ENCODE results near the gene CCNYL1.

The CCNYL1 gene

DNA sequence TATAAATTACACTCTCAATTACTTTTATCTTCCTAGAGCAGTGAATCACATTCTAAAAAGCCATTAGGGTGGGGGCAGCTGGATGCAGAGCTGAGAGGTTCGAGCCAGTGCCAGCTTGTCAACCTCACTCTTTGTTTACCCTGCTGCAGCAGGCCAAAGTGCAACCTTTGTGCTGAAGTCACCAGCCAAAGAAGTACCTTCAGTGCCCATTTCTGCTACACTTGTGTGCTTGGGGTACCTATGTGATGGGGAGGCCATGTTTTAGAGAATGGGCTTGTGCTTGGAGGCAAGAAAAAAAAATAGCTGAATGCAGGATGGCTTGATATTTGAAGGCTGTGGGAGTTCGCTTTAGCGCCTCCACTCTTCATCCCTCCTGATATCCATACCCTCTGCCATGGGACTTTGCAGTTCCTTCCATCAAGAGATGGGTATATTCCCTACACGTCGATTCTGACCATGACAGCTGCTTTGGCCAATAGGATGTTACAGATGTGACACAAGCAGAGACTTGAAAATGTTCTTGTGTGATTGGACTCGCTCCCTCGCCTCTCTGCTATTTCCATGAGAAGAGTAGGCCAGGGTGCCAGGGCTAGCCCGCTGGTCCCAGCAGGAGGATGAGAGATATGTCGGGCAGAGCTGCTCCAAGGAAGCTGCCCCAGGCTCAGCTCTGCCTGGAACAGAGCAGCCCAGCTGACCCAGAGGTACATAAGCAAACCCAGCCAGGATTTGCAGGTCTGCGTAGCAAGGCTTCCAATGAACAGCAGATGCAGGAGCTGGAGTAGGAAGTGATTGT lies 71.0 kb downstream of the CCNYL1 start:
- H3K27ac ChIP-seq, result no peak overlapping the region

DNA sequence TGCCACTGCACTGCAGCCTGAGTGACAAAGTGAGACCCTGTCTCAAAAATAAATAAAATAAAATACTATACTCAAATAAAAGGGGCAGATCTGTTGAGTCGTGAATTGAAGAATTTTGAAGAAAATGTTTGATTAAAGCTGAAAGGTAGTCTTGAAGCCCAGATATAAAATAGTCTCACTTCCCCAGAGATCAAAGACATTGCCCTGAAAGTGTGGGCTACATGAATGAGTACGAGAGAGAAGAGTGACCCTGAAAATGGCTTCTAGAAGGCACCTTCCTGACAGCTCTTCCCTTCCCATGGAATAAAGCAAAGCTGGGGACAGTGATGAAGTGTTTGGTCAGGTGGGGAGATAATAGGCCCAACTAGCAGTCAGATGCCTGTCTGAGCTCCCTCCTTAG lies 72.1 kb downstream of the CCNYL1 start:
- H3K27ac ChIP-seq, result no peak overlapping the region
- no peak overlapping the region for H3K4me3 ChIP-seq

More for the DNA sequence above, 71.0 kb downstream of the CCNYL1 start:
- no peak overlapping the region for H3K4me3 ChIP-seq

DNA sequence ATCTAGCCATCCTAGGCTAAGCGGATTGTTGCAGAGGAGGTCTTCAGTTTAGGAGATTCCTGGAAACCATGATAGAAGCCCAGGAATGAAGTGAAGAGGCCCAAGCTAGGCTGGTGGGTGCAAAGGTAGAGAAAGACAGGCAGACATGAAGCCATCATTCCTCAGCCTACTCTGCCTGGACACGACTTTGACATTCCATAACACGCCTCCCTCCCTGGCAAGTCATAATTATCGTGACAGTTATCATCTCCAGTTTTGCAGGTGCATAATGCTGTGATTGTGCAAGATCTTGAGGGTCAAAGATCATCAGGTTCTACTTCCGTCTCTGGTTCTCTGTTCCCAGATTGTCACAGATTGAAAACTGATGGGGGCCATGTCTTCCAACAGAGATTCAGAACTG lies 73.5 kb downstream of the CCNYL1 start:
- no peak overlapping the region for H3K27ac ChIP-seq
- no peak overlapping the region for H3K4me3 ChIP-seq

DNA sequence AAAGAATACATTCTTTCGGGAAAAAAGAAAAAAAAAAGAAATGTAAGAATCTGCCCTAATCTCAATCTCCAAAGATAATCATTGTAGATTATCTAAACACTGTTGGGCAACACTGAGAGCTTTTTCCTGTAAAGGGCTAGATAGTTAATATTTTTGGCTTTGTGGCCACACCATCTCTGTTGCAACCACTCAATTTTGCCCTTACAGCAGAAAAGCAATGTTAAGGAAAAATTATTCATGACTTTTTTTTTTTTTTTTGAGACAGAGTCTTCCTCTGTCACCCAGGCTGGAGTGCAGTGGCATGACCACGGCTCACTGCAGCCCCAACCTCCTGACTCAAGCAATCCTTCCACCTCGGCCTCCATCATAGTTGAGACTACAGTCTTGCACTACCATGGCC lies 75.6 kb downstream of the CCNYL1 start:
- Histone ChIP-seq H3K27ac (no peak overlapping the region), H3K4me3 (no peak overlapping the region)

DNA sequence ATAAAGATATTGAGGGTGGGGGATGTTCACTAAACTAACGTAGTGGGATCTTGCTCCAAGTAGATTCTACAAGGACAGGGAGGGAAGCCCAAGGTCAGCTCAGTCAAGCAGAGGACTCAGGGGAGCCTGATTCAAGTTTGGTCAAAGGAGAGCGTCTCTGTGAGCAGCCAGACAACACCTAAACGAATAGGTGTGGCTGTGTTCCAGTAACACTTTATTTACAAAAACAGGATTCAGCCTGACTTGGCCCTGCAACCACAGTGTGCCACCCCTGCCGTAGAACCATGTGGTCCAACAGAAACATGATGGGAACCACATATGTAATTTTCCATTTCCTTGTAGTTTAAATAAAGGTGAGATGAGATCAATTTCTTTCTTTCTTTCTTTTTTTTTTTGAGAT lies 76.4 kb downstream of the CCNYL1 start:
- no peak overlapping the region for H3K4me3 ChIP-seq

DNA sequence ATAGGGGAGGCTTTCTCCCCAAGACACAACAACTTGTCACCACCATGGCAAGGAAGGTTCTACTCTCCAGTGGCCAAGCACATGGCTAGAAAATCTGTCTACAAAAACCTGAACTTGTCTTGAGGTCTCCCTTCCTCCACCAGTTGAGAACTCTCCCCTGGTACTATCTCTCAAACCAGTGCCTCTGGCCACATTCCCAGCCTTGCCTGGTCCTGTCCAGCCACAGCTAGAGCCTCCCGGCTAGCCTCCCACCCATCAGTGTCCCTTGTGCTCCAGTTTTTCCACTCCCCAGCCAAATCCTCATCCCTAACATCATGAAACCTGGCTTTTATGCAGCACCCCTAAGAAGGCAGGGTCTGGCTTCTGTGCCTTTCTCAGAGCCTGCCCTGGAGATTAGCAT lies 79.5 kb downstream of the CCNYL1 start:
- H3K27ac ChIP-seq, result peak overlapping the region in 4 of 21 experiments; percentile 8 to 83 (median 57)

More for the DNA sequence above, 76.4 kb downstream of the CCNYL1 start:
- no peak overlapping the region for H3K27ac ChIP-seq

DNA sequence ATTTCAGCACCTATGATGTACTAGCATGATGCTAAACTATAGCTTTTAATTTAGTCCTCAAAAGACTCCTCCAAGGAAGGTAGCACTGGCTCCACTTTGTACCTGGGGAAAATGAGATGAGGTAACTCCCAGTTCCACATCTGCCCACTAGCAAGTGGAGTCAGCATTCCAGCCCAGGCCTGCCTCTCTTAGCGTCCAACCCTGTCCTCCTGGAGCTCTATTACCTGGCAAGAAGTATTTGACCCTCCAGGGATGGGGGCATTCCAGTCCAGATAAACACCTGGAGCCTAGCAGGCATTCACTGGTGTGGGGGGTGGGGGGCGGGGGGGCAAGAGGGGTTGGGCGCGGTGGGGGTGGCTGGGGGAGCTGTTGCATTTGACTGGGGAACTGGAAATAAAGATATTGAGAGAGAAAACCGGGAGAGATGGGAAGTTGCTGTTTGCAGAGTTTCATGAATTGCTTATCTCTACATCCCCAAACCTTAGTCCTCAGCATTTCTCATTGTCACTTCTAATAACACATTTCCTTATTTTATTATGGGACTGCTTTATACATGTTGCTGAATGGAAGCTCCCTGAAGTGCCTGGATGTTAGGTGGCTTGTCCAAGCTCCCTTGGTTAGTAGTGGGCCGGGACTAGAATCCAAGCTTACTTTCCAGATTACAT lies 80.3 kb downstream of the CCNYL1 start:
- peak overlapping the region in 3 of 21 experiments; percentile 37 to 83 (median 77) for H3K27ac ChIP-seq
- no peak overlapping the region for H3K4me3 ChIP-seq

More for the DNA sequence above, 79.5 kb downstream of the CCNYL1 start:
- no peak overlapping the region for H3K4me3 ChIP-seq

DNA sequence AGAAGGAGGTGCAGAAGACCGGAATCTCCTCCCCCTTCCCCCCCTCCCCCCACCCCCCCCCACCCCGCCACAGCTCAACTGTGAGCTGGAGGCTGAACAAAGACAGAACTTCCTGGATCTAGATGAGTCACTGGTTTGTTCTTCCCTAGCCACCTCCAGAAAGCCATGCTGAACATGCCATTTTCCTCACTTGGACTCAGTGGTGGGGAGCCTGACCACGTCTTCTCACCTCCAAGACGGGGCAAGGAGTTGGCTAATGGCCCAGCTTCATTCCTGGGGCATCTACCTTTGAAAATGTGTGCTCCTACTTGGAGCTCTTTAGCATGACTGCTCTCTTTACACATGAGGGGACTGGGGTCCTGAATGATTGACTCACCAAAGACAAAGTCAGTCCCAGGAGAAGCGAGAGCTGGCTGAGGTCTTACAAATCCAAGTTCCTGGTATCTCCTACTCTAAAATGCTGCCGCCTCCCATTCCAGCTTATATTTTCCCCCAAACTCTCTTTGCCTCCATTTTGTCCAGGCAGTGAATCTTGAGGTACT lies 80.9 kb downstream of the CCNYL1 start:
- Histone ChIP-seq H3K4me3 (no peak overlapping the region), H3K27ac (peak overlapping the region in 10 of 21 experiments; percentile 22 to 83 (median 64))

DNA sequence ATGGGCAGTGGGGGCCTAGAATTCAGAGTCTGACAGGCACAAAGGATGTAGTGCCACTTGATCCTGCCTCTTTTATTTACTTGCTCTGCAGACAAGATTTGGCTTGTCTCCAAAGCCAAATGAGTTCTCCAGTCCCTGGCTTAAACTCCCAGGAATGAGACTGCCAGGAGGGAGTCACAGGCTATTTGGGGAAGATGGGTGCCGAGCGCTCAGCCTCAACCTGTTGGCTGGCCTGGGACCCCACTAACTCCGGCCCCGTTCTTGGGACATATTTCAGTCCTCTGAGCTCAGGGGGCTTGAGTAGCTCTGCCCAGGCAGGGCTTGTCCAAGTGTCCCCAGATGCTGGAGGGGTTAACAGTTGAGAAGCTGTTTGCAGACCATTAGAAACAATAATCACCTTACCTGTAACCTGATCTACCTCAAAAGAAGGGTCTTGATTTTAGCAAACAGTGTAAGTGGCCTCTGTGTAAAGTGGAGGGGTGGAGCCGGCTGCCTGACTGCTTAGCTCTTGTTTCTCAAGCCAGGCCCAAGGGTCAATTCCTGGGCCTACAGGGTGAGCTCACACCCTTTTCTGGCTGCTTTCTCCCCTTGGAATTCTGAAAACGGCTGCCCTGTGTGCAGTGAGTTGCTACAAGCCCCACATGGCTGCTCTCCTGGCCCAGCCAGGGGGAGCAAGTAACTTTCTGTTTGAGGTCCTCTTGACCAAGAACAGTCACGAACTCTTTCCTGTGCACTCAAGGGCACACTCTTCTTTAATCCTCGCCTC lies 85.3 kb downstream of the CCNYL1 start:
- no peak overlapping the region for H3K27ac ChIP-seq

DNA sequence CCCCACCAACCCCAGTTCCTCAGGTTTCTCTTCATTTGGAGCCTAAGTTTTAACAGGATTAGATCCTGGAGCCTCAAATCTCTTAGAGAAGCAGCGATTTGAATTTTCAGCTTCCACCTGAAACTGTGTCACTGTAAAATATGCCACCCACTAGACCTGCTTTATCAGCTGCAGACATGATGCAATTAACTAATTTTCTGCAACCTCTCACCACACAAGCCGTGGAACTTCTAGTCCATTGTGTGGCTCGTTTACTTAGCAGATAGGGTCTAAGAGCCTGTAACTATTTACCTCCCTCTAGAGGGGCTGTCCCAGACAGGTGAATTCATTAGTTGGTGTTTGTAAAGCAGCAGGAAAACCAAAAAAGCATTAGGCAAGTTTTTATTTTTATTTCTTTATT lies 89.8 kb downstream of the CCNYL1 start:
- Histone ChIP-seq H3K27ac (no peak overlapping the region), H3K4me3 (no peak overlapping the region)

More for the DNA sequence above, 85.3 kb downstream of the CCNYL1 start:
- no peak overlapping the region for H3K4me3 ChIP-seq

DNA sequence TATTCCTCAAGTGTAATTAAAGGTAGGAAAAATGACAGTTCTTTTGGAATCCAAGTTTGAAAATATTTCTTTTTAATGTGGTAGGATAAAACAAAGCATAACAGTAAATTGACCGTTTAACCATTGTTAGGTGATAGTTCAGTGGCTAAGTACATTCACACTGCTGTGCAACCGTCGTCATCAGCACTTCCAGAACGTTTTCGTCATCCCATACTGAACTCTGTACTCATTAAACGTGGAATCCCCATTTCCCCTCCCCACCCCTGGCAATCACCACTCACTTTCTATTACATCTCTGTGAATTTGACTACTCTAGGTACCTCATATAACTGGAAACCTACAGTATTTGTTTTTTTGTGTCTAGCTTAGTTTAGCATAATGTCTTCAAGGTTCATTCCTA lies 91.2 kb downstream of the CCNYL1 start:
- Histone ChIP-seq H3K4me3 (no peak overlapping the region), H3K27ac (no peak overlapping the region)
